GM19023 (cell line): Measurements from ENCODE around the gene QRSL1.
"Not testable (repeated sequence)": the region's sequence is repeated elsewhere in the genome, so short reads cannot be mapped to it uniquely, and the experiment has no call there.

Experiments used
- ATAC-seq: cut with Tn5 transposase; IDR thresholded peaks from one replicate; pipeline ENCODE4 v1.9.1; 2021; ENCODE audit warnings: mild to moderate bottlenecking, moderate library complexity; ENCODE audit not compliant: unreplicated experiment

QRSL1 gene

DNA sequence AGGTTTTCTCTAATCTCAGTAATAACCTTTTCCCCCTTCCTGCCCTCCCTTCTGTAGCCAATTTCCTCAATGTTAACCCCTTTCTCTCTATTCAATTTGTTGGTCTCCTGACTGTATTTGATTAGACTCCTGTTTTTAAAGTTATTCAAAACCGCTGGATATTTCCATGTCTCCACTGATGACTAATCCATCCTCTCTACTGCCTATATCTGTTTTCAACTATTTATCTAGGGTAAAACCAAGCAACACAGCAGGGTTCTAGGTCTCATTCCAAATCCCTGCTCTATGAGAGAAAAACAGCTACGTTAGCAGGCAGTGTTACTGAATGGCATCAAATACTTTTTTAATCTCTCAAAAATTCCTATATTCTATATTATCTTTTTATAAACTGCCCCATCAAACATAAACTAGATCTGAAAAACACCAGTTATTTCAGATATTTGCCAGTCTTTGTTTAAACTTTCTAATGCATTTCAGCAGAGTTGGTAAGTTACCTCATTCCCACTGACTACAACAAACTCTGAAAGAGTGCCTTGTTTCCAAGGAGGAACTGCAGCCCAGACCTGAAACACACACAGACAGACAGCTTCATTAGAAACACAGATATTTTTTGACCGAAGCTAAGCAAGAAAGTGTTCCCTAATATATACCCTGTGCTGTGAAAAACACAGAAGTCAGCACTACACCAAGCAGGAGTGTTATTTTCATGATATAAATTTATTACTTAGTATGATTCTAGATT, 8.3 kb upstream of the QRSL1 start:
- ATAC-seq = no peak

DNA sequence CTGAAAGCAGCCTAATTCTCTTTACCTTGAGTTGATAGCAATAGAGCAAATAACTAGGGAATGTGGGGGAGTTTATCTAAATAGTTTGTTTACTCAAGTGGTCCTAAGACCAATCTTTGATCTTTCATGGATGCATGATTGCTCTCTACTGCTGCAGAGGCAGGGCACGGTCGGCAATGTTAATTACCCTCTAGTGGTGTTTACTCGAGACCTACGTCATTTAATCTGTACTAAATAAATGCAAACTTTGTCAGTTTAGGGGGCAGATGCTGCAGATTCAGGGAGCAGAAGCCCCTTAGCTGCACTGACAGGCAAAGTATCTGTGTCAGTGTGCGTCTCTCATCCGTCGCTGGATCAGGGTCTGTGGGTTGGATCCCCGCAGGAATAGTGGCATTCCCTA, 7.0 kb upstream of the QRSL1 start:
- ATAC-seq = no peak

DNA sequence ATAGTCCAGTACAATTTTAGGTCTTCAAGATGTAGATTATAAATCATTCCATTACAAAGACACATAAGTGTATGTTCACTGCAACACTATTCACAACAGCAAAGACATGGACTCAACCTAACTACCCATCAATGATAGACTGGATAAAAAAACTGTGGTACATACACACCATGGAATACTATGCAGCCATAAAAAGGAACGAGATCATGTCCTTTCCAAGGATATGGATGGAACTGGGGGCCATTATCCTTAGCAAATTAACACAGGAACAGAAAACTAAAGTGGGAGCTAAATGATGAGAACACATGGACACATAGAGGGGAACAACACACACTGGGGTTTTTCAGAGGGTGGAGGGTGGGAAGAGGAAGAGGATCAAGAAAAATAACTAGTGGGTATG, 6.3 kb upstream of the QRSL1 start:
- no peak for ATAC-seq

DNA sequence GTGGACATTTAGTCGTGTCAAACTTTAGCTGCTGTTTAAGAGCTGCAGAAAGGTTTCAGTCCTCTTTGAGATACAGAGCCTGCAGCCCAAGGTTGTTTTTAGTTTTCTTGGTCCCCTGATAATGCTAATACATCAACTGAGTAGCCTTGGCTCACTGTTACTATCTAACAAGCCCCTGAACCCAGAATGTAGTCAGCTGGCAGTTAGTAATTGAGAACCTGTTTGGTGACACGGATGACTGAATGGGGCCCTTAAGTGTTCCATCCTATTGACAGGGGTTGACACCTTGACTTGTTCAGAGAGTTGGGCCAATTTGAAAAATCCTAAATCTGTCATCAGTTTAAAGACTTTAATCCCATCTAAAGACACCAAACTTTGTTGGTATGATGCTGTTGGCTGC, 2.9 kb upstream of the QRSL1 start:
- ATAC-seq = no peak

DNA sequence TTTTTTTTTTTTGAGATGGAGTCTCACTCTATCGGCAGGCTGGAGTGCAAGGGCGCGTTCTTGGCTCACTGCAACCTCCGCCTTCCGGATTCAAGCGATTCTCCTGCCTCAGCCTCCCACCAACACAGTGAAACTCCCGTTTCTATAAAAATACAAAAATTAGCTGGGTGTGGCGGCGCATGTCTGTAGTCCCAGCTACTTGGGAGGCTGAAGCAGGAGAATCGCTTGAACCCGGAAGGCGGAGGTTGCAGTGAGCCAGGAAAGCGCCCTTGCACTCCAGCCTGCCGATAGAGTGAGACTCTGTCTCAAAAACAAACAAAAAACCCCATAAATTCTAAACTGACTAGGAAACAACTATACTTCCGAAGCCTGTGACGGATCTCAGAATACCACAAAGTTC, 1.6 kb upstream of the QRSL1 start:
- not testable (repeated sequence) for ATAC-seq

DNA sequence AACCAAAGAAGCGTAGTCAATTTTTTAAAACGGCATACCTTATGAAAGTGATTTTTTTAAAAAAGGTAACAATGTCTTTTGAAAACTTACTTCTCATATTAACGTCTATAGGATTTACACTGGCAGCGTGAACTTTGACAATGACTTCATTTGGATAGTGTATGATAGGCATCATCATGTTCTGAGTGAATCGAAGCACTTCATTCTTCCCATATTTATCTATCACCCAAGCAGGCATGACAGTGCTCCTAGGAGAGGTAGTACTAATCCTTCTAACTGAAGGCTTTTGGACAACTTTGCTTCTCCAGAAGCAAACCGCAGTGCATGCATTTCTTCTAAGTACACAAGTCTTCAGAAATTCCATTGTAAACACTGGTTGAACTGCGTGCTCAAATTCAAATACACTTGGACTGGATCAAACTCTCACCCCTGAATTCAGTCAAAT, 698 bp upstream of the QRSL1 start:
- ATAC-seq = peak; percentile 1

DNA sequence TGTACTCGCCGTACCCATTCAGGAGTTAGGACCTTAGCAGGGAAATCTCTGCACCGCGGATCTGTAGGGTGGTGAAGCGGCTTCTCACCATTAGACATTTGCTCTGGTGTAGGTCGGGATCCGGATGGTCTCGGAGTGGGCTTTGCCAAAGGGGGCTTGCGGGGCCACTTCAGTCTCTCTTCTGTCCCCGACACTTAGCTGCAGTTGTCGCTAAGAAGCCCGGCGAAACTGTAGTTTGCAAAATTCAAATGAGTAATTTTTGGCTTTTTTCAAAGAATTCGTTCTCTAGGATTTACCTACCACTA, 433 bp downstream of the QRSL1 start:
- peak; percentile 9 for ATAC-seq

DNA sequence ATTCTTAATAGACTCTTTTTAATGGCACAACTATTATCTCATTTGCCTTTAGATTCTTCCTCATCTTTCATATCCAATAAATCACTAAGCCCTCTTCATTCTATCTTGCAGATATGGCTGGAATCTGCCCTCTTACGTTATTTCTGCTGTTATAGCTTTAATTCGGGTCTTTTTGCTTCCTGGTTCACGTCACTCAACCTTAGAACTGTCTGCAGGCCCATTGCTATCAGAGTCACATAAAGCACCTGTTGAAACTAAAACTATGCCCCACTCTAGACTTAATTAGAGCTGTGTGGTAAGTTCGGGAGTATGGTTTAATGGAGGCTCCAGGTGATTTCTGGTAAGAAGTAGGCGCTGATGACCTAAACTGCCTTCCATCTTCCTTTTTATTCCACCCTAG, 988 bp downstream of the QRSL1 start:
- no peak for ATAC-seq

DNA sequence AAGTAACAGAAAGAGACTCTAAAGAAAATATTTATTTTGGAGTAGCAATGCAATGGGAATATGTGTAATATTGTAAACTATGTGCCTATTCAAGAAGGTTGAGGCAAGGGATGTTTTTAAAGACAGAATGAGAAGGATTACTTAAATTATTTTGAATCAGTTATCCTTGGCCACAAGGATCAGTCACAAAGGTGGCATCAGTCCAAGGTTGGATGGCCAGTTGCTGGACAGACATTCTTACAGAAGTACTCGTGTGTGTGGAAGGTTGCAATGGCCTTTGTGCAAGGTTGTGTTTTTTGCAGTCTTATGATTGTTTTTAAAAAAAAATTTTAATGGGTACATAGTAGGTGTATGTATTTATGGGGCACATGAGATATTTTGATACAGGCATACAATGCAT, 2.0 kb downstream of the QRSL1 start:
- ATAC-seq = no peak

DNA sequence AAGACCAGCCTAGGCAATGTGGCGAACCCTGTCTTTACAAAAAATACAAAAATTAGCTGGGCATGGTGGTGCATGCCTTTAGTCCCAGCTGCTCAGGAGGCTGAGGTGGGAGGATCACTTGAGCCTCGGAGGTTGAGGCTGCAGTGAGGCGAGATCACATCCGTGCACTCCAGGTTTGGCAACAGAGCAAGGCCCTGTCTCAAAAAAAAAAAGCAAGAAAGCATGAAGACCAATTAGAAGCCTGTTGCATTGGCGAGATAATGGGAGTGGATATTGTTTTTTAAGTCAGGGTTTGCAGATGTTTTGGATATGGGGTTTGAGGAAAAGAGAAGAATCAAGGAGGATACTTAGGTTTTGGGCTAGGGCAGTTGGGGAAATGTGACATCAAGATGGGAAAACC, 5.2 kb downstream of the QRSL1 start:
- no peak for ATAC-seq

DNA sequence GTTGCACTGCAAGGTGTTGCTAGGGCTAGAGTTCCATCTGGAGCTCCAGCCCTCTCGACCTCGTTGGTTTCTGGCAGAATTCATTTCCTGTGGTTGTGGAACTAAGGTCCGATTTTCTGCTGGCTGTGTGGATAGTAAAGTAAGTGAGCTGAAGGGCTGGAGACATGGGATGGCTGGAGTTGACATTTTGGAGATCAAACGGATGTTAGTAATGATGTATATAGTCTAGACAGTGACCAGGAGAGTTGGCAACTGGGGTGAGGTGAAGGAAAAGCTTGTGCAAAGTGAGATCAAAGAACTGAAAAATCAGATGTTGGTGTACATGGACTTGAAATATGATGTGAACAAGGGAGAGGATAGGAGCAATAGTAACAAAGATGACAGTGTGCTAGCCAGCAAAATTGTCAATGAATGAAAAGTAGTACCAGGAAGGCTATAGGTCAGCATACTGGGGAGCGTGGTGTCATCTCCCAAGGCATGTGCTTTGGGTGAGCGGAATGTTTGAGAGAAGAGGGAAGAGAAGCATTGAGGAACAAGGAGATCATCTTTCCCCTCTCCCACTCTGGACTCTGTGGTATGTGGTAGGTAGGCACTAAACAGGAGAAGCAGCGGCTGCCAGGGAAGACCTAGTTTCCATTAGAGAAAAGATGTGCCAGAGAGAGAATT, 7.8 kb downstream of the QRSL1 start:
- ATAC-seq = peak; percentile 35

DNA sequence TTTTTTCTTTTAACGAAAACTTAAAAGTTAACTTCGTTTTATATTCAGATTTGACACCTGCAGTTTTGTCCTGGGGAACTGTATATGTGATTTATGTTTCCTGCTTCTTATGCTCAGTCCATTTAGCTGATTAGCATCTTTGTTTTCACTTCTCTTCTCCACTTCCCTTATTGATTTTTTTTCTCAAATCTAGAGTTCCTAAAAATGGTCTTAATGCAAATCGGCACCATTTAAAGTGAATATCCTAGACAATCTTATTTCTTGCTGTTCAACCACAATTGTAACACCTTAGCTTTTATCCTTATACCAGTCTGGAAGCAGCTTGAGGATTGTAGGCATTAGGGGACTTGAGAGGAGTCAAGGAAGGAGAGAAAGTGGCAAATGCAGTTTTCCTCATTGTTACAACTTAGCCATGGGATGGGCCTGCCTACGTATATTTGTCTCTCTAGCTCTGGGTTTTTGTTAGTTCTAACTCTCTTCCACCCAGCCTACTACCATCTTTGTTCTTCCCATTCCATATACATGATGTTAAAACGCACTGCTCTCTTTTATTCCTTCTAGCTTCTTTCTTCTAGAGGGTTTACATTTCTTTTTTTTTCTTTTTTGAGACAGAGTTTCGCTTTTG, 8.5 kb downstream of the QRSL1 start:
- peak; percentile 57 for ATAC-seq

DNA sequence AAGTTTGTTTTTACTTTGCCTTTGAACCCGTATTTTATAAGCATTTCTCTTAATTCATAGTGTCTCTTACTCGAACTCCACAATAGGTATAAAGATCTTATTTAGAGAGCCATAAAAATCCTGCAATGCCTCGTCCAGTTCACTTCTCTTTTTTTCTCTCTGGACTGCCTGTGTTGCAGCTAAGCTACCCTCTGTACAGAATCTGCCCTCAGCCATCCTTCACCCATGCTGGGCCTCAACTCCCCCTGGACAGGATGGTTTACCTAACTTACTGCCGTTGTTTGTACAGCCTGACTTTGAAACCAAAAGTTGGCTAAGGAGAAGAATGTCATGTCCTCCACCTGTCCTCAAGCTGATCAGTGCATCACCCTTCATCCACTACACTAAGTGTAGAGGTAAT, 10.4 kb downstream of the QRSL1 start:
- ATAC-seq = no peak

DNA sequence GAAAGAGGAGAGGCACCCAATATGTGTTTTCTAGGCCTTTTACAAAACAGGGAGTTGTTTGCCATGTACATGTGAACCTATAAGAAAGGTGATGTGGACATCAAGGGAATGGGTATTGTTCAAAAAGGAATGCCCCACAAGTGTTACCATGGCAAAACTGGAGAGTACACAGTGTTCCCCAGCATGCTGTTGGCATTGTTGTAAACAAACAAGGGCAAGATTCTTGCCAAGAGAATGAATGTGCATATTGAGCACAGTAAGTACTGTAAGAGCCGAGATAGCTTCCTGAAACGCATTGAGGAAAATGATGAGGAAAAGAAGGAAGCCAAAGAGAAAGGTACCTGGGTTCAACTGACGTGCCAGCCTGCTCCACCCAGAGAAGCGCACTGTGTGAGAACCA, 13.1 kb downstream of the QRSL1 start:
- ATAC-seq = no peak

DNA sequence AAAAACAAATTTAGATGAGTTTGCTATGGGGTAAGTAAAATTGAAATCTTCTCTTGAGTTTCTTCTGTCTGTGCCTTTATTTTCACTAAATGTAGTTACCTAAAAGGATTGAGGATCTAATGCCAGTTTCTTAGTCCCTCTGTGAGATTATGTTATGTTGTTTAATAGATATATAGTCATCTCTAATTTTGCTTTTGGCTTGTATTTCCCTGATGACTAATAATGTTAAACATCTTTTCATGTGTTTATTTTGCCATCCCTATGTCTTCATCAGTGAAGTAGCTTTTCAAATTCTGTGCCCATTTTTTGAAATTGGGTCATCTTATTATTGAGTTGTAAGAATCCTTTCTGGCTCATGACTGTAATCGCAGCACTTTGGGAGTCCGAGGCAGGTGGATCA, 13.7 kb downstream of the QRSL1 start:
- ATAC-seq = no peak

DNA sequence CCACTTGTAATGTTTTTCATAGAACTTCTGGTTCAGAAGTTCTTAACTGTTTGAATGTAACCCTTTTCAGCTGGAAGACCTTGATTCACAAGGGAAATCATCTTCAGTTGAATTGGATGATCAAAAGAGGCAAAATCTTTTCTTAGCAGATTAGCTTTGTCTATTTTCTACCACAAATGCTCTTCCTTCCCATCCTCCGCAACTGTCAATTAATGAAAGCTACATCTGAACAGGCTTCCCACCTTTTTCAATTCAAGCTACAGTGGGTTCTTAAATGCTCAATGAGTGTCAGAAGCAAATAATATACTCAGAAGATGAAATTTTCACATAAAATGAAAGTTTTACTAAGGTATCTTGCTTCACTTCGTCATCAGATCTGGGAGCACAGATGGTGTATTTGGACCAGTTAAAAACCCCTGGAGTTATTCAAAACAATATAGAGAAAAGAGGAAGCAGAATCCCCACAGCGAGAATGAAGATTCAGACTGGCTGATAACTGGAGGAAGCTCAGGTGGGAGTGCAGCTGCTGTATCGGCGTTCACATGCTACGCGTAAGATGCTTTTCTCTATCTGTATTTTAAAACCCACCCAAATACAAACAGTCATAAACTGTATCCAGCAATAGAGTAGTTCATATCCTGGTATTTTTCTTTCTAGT, 19.4 kb downstream of the QRSL1 start:
- ATAC-seq = peak; percentile 71

DNA sequence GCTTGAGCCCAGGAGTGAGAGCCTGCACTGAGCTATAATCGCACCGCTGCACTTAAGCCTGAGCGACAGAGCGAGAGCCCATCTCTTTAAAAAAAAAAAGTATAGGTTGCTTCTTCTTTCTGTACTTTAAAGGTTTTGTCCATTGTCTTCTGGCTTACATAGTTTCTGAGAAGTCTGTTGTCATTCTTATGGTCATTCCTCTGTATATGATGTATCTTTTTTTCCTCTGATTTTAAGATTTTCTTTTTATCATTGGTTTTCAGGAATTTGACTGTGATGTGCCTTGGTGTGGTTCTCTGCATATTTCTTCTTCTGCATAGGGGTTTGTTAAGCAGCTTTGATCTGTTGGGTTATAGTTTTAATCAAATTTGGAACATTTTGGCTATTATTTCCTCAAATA, 29.1 kb downstream of the QRSL1 start:
- ATAC-seq = no peak

DNA sequence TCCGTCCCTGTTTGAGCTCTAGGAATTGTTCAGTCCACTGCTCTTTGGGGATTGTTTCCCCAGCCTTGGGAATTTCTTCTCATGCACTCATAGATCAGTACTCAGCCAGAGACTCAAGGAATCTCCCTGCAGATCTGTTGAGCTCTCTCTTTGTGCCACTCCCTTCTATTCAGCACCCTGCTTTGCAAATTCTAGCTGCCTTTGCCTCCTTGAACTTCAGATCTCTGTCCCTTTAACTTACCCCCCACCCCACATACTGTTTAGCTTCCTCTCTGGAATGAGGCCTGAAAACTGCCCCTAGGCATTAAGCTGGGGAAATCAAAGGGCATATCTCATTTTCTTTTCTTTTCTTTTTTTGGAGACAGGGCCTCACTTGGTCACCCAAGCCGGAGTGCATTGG, 30.5 kb downstream of the QRSL1 start:
- no peak for ATAC-seq

DNA sequence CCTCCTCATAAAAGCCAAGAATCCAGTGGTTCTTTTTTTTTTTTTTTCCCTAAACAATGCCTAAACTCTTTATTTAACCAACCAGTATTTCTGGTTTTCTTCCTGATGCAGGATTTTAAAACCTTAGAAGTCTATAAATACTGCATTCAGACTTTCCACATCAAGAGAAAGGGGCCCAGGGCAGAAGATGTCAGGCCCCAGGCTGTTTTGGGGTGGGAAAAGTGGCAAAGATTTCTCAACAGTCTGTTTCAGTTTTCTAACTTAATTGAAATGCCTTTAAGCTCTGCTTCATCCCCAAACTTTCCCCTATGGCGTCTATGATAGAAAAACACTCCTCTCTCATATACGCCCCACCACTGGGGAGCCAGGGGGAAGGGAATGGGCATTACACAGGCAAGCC, 33.1 kb downstream of the QRSL1 start:
- ATAC-seq = no peak

DNA sequence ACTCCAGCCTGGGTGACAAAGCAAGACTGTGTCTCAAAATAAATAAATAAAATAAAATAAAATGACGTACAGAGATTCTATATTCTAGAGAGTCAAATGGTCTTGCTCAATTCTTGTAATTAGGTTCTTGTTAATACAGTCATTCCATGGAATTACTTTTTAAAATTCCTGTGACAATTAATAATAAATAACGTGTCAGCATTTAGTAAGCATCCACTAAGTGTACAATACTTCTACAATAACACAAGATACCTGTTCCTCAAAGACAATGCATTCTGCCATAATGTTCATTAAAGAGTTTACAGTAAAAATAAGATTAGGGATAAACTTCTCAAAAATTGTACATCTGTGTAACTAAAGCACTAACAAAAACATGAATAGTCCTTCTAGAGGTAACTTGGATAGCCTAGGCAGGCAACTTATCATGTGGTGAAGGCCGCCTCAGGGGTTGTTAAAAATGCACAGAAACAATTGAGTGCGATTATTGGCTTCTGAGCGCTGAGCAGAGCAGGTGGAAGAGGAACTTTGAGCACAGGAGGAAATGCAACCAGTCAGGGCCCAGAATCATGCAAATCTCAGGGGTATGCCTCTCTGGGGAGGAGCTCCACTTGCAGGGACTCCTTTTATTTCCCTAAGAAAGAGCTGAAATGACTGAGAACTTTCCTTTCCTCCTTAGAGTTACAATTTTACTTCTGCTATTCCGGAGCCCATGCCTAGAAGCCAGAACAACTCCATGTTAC, 37.1 kb downstream of the QRSL1 start:
- ATAC-seq = peak; percentile 96

DNA sequence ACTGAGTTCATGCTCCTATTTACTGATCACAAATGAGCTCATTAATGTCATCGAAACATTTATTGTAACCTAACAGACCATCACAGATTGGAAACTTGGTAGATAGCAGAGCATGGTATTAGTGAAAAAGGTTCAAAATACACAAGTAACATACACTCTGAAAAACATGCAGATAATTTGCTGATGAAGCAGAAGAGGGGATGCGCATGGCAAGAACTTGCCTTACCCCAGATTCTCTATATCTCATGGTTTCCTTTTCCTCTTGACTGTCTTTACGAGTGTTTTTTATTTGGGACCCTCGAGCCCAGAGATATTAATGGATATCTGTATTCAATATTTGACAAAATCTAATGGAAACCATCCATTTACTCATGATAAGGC, 37.6 kb downstream of the QRSL1 start:
- ATAC-seq = no peak
